ENCODE results near the gene CDKN2AIPNL. TPM values are rescaled to one million over a fixed set of nuclear protein-coding genes. Genes with fewer than 3 reads are reported as not detected.
"Not testable (repeated sequence)": the region's sequence is repeated elsewhere in the genome, so short reads cannot be mapped to it uniquely, and the experiment has no call there.

The CDKN2AIPNL gene
- total RNA-seq, 1 donor from 2014 or later = 16.0 TPM

GRCh38 chr5:134397196-134397595, 14.5 kb downstream of the CDKN2AIPNL start:
- DNase-seq = no peak

GRCh38 chr5:134396274-134396673, 15.4 kb downstream of the CDKN2AIPNL start:
- DNase-seq = no peak

GRCh38 chr5:134394932-134395331, 16.7 kb downstream of the CDKN2AIPNL start:
- no peak for DNase-seq

- DNase-seq = no peak
These were observed 19.4 kb downstream of the CDKN2AIPNL start for GRCh38 chr5:134392301-134392700.

- DNase-seq = no peak
These were observed 24.2 kb downstream of the CDKN2AIPNL start for GRCh38 chr5:134387443-134387842.

- no peak for DNase-seq
These were observed 27.5 kb downstream of the CDKN2AIPNL start for GRCh38 chr5:134383980-134384697.

GRCh38 chr5:134382204-134382603, 29.5 kb downstream of the CDKN2AIPNL start:
- not testable (repeated sequence) for DNase-seq

GRCh38 chr5:134380346-134380745, 31.3 kb downstream of the CDKN2AIPNL start:
- no peak for DNase-seq

- DNase-seq = no peak
These were observed 37.4 kb downstream of the CDKN2AIPNL start for GRCh38 chr5:134374232-134374631.

- DNase-seq = not testable (repeated sequence)
These were observed 38.0 kb downstream of the CDKN2AIPNL start for GRCh38 chr5:134373633-134374032.

GRCh38 chr5:134371834-134372340, 39.8 kb downstream of the CDKN2AIPNL start:
- peak; percentile 7 for DNase-seq

- peak; percentile 100 for DNase-seq
These were observed 40.5 kb downstream of the CDKN2AIPNL start, which contains the start of gene UBE2B for GRCh38 chr5:134370871-134371833. UBE2B (plus strand) TSS chr5:134371569; CDS start chr5:134371596, 27 bp downstream.

GRCh38 chr5:134370311-134370870, 41.3 kb downstream of the CDKN2AIPNL start:
- DNase-seq = no peak

GRCh38 chr5:134365604-134366003, 46.1 kb downstream of the CDKN2AIPNL start:
- no peak for DNase-seq

GRCh38 chr5:134355681-134356080, 56.0 kb downstream of the CDKN2AIPNL start:
- no peak for DNase-seq

Other genes starting within 250 kb of the CDKN2AIPNL start
- gene SKP1, start 234.9 kb downstream of the CDKN2AIPNL start, total RNA-seq = 155 TPM
- 70.5 TPM for gene PPP2CA, start 185.8 kb downstream of the CDKN2AIPNL start, total RNA-seq
- gene CDKL3, start 44.7 kb downstream of the CDKN2AIPNL start, total RNA-seq = 2.0 TPM
- gene UBE2B, start 40.3 kb downstream of the CDKN2AIPNL start, total RNA-seq = 67.4 TPM
- gene JADE2, start 113.8 kb upstream of the CDKN2AIPNL start, total RNA-seq = 9.0 TPM
- 31.0 TPM for gene SAR1B, start 220.9 kb upstream of the CDKN2AIPNL start, total RNA-seq
- gene SEC24A, start 236.9 kb upstream of the CDKN2AIPNL start, total RNA-seq = 24.8 TPM